Esophagus squamous epithelium (tissue), 5 donors: Measurements from ENCODE around the gene CNTRL. TPM values are rescaled to one million over a fixed set of nuclear protein-coding genes. Genes with fewer than 3 reads are reported as not detected.

Source experiments
- DNase-seq: peaks from one replicate; lab custom pipeline; 2025; lab: John Stamatoyannopoulos, UW
- H3K27ac ChIP-seq, 4 donors: fragments of 200-600 bp; sonication (generic); one replicate each; pipeline ENCODE4 v1.5.1; 2016 to 2019; ENCODE audit warnings: mild to moderate bottlenecking in 1 of 4
- H3K27me3 ChIP-seq, 4 donors: fragments of 200-600 bp; sonication (generic); 1 replicate in 3 of 4; 2 replicates in 1 of 4; pipeline versions ENCODE4 v1.5.1 to v1.6.0; 2017 to 2021; ENCODE audit warnings: antibody characterized with exemption in 1 of 4
- H3K36me3 ChIP-seq, 3 donors: fragments of 200-600 bp; sonication (generic); one replicate each; pipeline ENCODE4 v1.5.1; 2016 to 2019
- H3K4me1 ChIP-seq, 3 donors: fragments of 200-600 bp; sonication (generic); one replicate each; pipeline ENCODE4 v1.5.1; 2017 to 2019
- H3K4me3 ChIP-seq, 4 donors: fragments of 200-600 bp; sonication (generic); 1 replicate in 3 of 4; 2 replicates in 1 of 4; pipeline ENCODE4 v1.5.1; 2016 to 2019; ENCODE audit warnings: mild to moderate bottlenecking in 2 of 4, moderate library complexity in 1 of 4
- H3K9me3 ChIP-seq, 3 donors: fragments of 200-600 bp; sonication (generic); one replicate each; pipeline ENCODE4 v1.5.1; 2016 to 2019
- POLR2A ChIP-seq, 4 donors: fragments of 450-650 bp; IDR thresholded peaks; one replicate each; pipeline ENCODE4 v1.6.1; 2017; ENCODE audit warnings: antibody characterized with exemption in 4 of 4, mild to moderate bottlenecking in 4 of 4, moderate library complexity in 3 of 4
- WGBS, 2 donors: methylation state at CpG; one replicate each; pipeline ENCODE4 v1.1.5; 2018; 5-methylcytosine and 5-hydroxymethylcytosine counted together
- intact Hi-C: fragments of 100-400 bp; cut with DNase I; formaldehyde crosslinking; loops from one replicate; pipeline ENCODE4 v1.15.0; 2022
- total RNA-seq, 4 donors: library from RNA; depleted of rRNA; stranded (reverse); fragments of >200 nt; gene quantifications; one replicate each; pipeline ENCODE4 v1.1.0, GENCODE V29; 2016
- TF ChIP-seq, protein P1 (sequence below), 6 experiments: fragments of 450-650 bp in 4 of 6; fragments of 200-600 bp in 2 of 6; sonication (generic) in 2 of 6; IDR thresholded peaks; one replicate each; pipeline ENCODE4 v1.5.1; 2016 to 2019; ENCODE audit warnings: antibody characterized with exemption in 6 of 6, mild to moderate bottlenecking in 4 of 6, moderate library complexity in 4 of 6
- donor health status: DM: yes; HTN: yes; CAD: no.

CNTRL gene
- total RNA-seq, 4 donors from 2014 or later: 7.2 to 15.3 (median 8.0) TPM

DNA sequence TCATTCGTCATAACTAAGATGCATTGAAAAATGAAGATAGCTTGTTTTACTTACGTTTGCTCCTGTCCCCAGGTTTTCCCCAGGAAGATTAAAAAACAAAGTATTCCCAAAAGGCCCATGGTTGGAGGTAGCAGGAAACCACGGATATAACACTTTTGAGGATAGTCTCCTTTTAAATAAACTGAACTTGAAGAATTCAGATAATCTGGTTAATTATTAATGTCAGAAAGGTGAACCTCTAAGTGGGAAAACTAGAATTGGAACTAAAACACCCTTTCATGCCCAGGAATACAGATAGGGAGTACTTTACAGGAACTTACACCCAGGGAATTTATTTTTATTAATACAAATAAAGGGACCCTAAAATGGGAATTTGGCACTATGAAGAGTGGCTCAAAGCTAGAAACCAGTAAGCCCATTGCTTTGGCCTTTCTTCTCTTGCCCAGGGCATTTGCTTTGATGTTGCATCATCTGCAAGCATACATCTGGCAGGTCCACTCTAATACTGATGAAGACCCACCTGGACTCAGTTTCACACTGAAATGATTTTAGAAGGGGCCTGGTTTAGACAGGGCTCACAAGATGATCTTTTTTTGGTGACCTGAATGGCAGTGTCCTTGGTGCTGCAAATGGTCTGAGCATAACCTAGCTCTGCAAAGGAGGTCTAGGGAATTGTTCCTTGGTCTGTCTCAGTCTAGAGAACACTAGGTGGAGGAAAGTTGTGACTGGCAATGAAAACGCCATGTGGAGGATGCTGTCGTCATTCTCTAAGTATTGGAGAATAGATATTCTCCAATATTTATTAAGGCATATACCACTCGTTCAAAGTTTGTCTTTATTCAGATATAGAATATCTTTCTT is 24.4 kb upstream of the CNTRL start, which contains the start of gene C5:
C5 (minus strand) TSS at position 148 of the 861 bp plus-strand sequence; CDS start at position 119, 29 bp downstream.
- H3K4me1 ChIP-seq: no peaks in the 10 kb centered on the region
- TF ChIP-seq, protein P1, sequence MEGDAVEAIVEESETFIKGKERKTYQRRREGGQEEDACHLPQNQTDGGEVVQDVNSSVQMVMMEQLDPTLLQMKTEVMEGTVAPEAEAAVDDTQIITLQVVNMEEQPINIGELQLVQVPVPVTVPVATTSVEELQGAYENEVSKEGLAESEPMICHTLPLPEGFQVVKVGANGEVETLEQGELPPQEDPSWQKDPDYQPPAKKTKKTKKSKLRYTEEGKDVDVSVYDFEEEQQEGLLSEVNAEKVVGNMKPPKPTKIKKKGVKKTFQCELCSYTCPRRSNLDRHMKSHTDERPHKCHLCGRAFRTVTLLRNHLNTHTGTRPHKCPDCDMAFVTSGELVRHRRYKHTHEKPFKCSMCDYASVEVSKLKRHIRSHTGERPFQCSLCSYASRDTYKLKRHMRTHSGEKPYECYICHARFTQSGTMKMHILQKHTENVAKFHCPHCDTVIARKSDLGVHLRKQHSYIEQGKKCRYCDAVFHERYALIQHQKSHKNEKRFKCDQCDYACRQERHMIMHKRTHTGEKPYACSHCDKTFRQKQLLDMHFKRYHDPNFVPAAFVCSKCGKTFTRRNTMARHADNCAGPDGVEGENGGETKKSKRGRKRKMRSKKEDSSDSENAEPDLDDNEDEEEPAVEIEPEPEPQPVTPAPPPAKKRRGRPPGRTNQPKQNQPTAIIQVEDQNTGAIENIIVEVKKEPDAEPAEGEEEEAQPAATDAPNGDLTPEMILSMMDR (IDR thresholded peaks at IDR 0.05): no peak
- TF ChIP-seq POLR2A (IDR thresholded peaks at IDR 0.05): no peak
- no peaks in the 10 kb centered on the region for H3K36me3 ChIP-seq
- H3K27ac ChIP-seq: no peak within 1 kb of the TSS
- 78 to 85% methylated on average over 6 of the region's 6 CpGs for WGBS, 2 donors
- H3K27me3 ChIP-seq: no peaks in the 10 kb centered on the region
- H3K4me3 ChIP-seq: no peak within 1 kb of the TSS
- no peaks in the 10 kb centered on the region for H3K9me3 ChIP-seq
- DNase-seq: no peak
- intact Hi-C loops: loop anchor here (10.0 kb wide), 1 partner anchor 66 kb away; no protein-coding TSS in a partner anchor

DNA sequence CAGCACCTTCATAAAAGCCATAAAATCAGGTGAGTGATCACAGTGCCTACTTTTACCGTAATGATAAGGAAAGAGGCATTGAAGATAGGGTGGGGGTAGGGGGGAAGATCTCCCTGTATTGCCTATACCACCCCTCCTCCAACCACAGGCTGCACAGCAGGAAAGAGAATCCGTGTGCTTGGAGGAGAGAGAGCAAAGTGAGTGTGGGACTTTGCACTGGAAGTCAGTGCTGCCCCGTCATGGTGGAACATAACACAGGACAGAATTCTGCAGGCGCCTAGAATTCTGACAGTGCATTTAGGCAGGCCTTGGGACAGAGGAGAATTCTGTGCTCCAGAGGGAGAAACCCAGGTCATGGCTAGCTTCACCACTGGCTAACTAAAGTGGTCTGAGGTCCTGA is 21.2 kb upstream of the CNTRL start:
- TF ChIP-seq, protein P1 (IDR thresholded peaks at IDR 0.05): no peak
- TF ChIP-seq POLR2A (IDR thresholded peaks at IDR 0.05): no peak
- no peaks in the 10 kb centered on the region for H3K36me3 ChIP-seq
- no peak overlapping the region for H3K27ac ChIP-seq
- 65 to 84% methylated on average over 4 of the region's 4 CpGs for WGBS, 2 donors
- H3K4me3 ChIP-seq: no peak overlapping the region
- no peaks in the 10 kb centered on the region for H3K4me1 ChIP-seq
- intact Hi-C loops: loop anchor here (10.0 kb wide), 1 partner anchor 69 kb away; no protein-coding TSS in a partner anchor
- H3K9me3 ChIP-seq: no peaks in the 10 kb centered on the region
- DNase-seq: no peak
- H3K27me3 ChIP-seq: no peaks in the 10 kb centered on the region

DNA sequence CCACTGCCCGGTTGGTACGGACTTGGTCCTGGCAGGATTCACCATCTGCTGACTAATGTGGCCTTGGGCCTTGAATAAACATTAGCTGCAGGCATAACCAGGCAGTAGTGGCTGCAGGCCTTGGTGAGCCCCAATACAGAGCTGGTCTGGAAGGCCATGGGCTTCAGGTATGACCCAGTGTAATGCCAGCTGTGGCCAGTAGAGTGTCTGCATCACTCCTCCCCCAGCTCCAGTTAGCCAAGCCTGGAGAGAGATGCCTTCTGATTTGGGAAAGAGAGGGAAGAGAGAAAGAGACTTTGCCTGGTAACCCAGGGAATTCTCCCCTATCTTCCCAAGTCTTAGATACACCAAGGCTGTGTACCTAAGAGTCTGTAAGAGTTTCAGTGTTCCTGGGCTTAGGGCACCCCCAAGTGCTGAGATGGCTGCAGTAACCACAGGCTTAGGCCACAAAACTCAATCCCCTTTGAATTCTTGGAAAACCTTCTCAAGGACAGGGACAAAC is 19.1 kb upstream of the CNTRL start:
- H3K4me1 ChIP-seq: peaks cover 0 to 9% (median 0%) of the 10 kb centered on the region in 3 donors
- 84 to 92% methylated on average over 2 of the region's 2 CpGs for WGBS, 2 donors
- no peak overlapping the region for H3K4me3 ChIP-seq
- TF ChIP-seq, protein P1 (IDR thresholded peaks at IDR 0.05): peak in 5 of 6 experiments; percentile 20 to 57 (median 35)
- TF ChIP-seq POLR2A (IDR thresholded peaks at IDR 0.05): no peak
- no peak for DNase-seq
- no peaks in the 10 kb centered on the region for H3K9me3 ChIP-seq
- no peaks in the 10 kb centered on the region for H3K36me3 ChIP-seq
- no peaks in the 10 kb centered on the region for H3K27me3 ChIP-seq
- intact Hi-C loops: loop anchor here (10.0 kb wide), 1 partner anchor 71 kb away; no protein-coding TSS in a partner anchor
- no peak overlapping the region for H3K27ac ChIP-seq

DNA sequence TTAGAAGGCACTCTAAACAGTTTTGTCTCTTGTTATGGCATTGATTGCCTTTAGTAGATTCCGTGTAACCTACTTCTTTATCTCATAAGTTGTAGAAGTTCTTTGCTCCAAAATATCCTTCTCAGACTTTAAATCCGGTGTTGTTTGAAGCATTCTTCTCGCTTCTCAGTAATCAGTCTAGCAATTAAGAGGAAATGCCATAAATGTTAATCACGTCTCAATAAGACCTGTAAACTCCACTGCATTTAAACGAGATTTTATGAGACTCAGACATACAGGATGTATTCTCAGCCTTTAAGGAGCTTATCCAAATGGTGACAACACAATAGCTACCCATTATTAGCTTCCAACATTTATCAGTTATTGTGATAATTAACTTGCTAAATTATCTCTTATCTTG is 16.9 kb upstream of the CNTRL start:
- no peaks in the 10 kb centered on the region for H3K36me3 ChIP-seq
- no peak overlapping the region for H3K27ac ChIP-seq
- peaks cover 0 to 15% (median 0%) of the 10 kb centered on the region in 3 donors for H3K4me1 ChIP-seq
- DNase-seq: no peak
- no peaks in the 10 kb centered on the region for H3K27me3 ChIP-seq
- intact Hi-C loops: loop anchor here (10.0 kb wide), 1 partner anchor 73 kb away; no protein-coding TSS in a partner anchor
- WGBS, 2 donors: 83 to 85% methylated on average over 5 of the region's 5 CpGs
- H3K4me3 ChIP-seq: no peak overlapping the region
- no peaks in the 10 kb centered on the region for H3K9me3 ChIP-seq
- no peak for TF ChIP-seq POLR2A (IDR thresholded peaks at IDR 0.05)
- TF ChIP-seq, protein P1 (IDR thresholded peaks at IDR 0.05): no peak

DNA sequence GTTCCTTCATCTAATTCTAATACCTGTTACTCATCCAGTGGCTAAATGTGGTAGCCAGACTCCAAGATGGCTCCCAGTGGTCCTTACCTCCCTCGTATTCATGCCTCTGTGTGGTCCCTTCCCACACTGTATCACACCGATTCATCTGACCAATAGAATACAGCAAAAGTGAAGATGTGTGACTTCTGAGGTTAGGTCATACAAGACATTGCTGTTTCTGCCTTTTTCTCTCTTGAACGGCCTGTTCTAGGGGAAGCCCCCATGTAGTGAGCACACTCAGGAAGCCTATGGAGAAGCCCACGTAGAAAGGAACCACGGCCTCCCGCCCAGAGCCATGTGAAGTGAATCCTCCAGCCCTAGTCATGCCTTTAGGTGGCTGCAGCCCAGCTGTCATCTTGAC is 15.2 kb upstream of the CNTRL start:
- intact Hi-C loops: loop anchor here (10.0 kb wide), 1 partner anchor 75 kb away; no protein-coding TSS in a partner anchor
- 79 to 88% methylated on average over 5 to 6 of the region's 6 CpGs for WGBS, 2 donors

More for the DNA sequence above, 15.2 kb upstream of the CNTRL start:
- H3K9me3 ChIP-seq: no peaks in the 10 kb centered on the region
- H3K4me1 ChIP-seq: peaks cover 0 to 15% (median 0%) of the 10 kb centered on the region in 3 donors
- no peak overlapping the region for H3K4me3 ChIP-seq
- no peaks in the 10 kb centered on the region for H3K27me3 ChIP-seq
- H3K27ac ChIP-seq: no peak overlapping the region
- TF ChIP-seq POLR2A (IDR thresholded peaks at IDR 0.05): no peak
- TF ChIP-seq, protein P1 (IDR thresholded peaks at IDR 0.05): no peak
- no peak for DNase-seq
- no peaks in the 10 kb centered on the region for H3K36me3 ChIP-seq
